WTC11 (cell line): Measurements from ENCODE around the gene SVIL.

ENCODE experiments used
- ELF4 ChIP-seq: sonication (generic); formaldehyde crosslinking; IDR thresholded peaks from 2 replicates; pipeline ENCODE4 v1.8.1; 2022; ENCODE audit warnings: low read depth, mild to moderate bottlenecking, moderate library complexity, missing genetic modification reagents
- FOXJ3 ChIP-seq: sonication (generic); formaldehyde crosslinking; IDR thresholded peaks from 2 replicates; pipeline ENCODE4 v1.9.0; 2021; ENCODE audit warnings: missing genetic modification reagents, mild to moderate bottlenecking, borderline replicate concordance
- JUN ChIP-seq: sonication (generic); formaldehyde crosslinking; IDR thresholded peaks from 2 replicates; pipeline ENCODE4 v1.8.0; 2023; ENCODE audit warnings: mild to moderate bottlenecking, missing genetic modification reagents
- MYBL2 ChIP-seq: sonication (generic); formaldehyde crosslinking; IDR thresholded peaks from 2 replicates; pipeline ENCODE4 v1.8.1; 2023; ENCODE audit warnings: mild to moderate bottlenecking, moderate library complexity, missing genetic modification reagents
- NR2C2 ChIP-seq: sonication (generic); formaldehyde crosslinking; IDR thresholded peaks from 2 replicates; pipeline ENCODE4 v1.8.0; 2022; ENCODE audit warnings: mild to moderate bottlenecking, missing genetic modification reagents
- OVOL2 ChIP-seq: fragments of 250-450 bp; sonication (Bioruptor Pico); IDR thresholded peaks from 2 replicates; pipeline ENCODE4 v1.9.0; 2021; ENCODE audit warnings: mild to moderate bottlenecking, borderline replicate concordance
- SP1 ChIP-seq: sonication (generic); formaldehyde crosslinking; conservative IDR thresholded peaks from 2 replicates; pipeline ENCODE4 v1.8.1; 2022; ENCODE audit warnings: missing genetic modification reagents
- TEAD4 ChIP-seq: sonication (generic); formaldehyde crosslinking; IDR thresholded peaks from 2 replicates; pipeline ENCODE4 v1.8.0; 2022; ENCODE audit warnings: mild to moderate bottlenecking, missing genetic modification reagents
- TF ChIP-seq, protein P1 (sequence below): fragments of 200-600 bp; IDR thresholded peaks from 2 replicates; pipeline ENCODE4 v1.8.0; 2022; ENCODE audit warnings: antibody characterized with exemption
- TF ChIP-seq, protein P2 (sequence below): sonication (generic); formaldehyde crosslinking; IDR thresholded peaks from 2 replicates; pipeline ENCODE4 v1.8.0; 2022; ENCODE audit warnings: mild to moderate bottlenecking, missing genetic modification reagents
- TF ChIP-seq, protein P3 (sequence below): sonication (generic); formaldehyde crosslinking; IDR thresholded peaks from 2 replicates; pipeline ENCODE4 v1.8.1; 2023; ENCODE audit warnings: mild to moderate bottlenecking, missing genetic modification reagents
- TF ChIP-seq, protein P4 (sequence below): sonication (generic); formaldehyde crosslinking; IDR thresholded peaks from 2 replicates; pipeline ENCODE4 v1.8.1; 2023; ENCODE audit warnings: mild to moderate bottlenecking, missing genetic modification reagents, moderate library complexity

DNA sequence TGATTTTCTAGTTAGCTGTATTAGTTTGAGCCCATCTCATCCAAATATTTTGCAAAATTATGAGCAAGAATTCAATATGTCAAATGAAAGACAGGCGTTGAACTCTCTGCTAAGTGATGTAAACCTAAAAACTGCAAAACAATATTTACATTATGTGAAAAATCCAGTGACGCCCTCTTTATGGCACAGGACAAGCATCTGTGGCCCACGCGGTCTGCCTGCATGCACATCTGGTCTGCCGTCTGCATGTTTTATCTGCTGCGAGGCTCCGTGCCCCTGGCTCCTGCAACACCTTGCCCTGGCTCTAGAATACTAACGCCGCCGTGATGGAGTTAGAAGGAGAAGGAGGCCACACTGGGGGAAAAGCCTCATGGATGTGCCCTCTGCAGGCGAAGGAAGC is 142.0 kb downstream of the SVIL start:
- TF ChIP-seq MYBL2 (CRISPR knock-in tag), result no peak
- TF ChIP-seq, protein P1, sequence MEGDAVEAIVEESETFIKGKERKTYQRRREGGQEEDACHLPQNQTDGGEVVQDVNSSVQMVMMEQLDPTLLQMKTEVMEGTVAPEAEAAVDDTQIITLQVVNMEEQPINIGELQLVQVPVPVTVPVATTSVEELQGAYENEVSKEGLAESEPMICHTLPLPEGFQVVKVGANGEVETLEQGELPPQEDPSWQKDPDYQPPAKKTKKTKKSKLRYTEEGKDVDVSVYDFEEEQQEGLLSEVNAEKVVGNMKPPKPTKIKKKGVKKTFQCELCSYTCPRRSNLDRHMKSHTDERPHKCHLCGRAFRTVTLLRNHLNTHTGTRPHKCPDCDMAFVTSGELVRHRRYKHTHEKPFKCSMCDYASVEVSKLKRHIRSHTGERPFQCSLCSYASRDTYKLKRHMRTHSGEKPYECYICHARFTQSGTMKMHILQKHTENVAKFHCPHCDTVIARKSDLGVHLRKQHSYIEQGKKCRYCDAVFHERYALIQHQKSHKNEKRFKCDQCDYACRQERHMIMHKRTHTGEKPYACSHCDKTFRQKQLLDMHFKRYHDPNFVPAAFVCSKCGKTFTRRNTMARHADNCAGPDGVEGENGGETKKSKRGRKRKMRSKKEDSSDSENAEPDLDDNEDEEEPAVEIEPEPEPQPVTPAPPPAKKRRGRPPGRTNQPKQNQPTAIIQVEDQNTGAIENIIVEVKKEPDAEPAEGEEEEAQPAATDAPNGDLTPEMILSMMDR, result no peak
- TF ChIP-seq, protein P2, sequence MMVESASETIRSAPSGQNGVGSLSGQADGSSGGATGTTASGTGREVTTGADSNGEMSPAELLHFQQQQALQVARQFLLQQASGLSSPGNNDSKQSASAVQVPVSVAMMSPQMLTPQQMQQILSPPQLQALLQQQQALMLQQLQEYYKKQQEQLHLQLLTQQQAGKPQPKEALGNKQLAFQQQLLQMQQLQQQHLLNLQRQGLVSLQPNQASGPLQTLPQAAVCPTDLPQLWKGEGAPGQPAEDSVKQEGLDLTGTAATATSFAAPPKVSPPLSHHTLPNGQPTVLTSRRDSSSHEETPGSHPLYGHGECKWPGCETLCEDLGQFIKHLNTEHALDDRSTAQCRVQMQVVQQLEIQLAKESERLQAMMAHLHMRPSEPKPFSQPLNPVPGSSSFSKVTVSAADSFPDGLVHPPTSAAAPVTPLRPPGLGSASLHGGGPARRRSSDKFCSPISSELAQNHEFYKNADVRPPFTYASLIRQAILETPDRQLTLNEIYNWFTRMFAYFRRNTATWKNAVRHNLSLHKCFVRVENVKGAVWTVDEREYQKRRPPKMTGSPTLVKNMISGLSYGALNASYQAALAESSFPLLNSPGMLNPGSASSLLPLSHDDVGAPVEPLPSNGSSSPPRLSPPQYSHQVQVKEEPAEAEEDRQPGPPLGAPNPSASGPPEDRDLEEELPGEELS (CRISPR knock-in tag), result no peak
- no peak for TF ChIP-seq JUN
- no peak for TF ChIP-seq OVOL2
- no peak for TF ChIP-seq SP1 (CRISPR knock-in tag)
- TF ChIP-seq, protein P3, sequence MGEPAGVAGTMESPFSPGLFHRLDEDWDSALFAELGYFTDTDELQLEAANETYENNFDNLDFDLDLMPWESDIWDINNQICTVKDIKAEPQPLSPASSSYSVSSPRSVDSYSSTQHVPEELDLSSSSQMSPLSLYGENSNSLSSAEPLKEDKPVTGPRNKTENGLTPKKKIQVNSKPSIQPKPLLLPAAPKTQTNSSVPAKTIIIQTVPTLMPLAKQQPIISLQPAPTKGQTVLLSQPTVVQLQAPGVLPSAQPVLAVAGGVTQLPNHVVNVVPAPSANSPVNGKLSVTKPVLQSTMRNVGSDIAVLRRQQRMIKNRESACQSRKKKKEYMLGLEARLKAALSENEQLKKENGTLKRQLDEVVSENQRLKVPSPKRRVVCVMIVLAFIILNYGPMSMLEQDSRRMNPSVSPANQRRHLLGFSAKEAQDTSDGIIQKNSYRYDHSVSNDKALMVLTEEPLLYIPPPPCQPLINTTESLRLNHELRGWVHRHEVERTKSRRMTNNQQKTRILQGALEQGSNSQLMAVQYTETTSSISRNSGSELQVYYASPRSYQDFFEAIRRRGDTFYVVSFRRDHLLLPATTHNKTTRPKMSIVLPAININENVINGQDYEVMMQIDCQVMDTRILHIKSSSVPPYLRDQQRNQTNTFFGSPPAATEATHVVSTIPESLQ (CRISPR knock-in tag), result no peak
- no peak for TF ChIP-seq ELF4 (CRISPR knock-in tag)
- TF ChIP-seq NR2C2, result no peak
- no peak for TF ChIP-seq FOXJ3 (CRISPR knock-in tag)
- TF ChIP-seq, protein P4, sequence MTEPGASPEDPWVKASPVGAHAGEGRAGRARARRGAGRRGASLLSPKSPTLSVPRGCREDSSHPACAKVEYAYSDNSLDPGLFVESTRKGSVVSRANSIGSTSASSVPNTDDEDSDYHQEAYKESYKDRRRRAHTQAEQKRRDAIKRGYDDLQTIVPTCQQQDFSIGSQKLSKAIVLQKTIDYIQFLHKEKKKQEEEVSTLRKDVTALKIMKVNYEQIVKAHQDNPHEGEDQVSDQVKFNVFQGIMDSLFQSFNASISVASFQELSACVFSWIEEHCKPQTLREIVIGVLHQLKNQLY (CRISPR knock-in tag), result no peak
- TF ChIP-seq TEAD4 (CRISPR knock-in tag), result no peak
